H1 (cell line): ENCODE results near the gene DCTN2.
A peak's percentile ranks its signal among the peaks of the same experiment; 100 is the strongest.

Experiments used
- CTCF ChIP-seq, 3 experiments: IDR thresholded peaks; 1 replicate in 2 of 3; 2 replicates in 1 of 3; pipeline versions ENCODE4 v1.5.1 to v1.6.1; 2011; ENCODE audit warnings: low read length in 3 of 3, mild to moderate bottlenecking in 3 of 3, inconsistent platforms in 2 of 3, low read depth in 1 of 3, moderate library complexity in 1 of 3; ENCODE audit not compliant: insufficient read depth in 1 of 3; ENCODE audit errors: control extremely low read depth in 1 of 3
- EGR1 ChIP-seq: IDR thresholded peaks from 2 replicates; pipeline ENCODE4 v1.6.1; 2011; ENCODE audit warnings: low read depth, low read length, borderline replicate concordance
- EP300 ChIP-seq, 2 experiments: IDR thresholded peaks; 1 replicate in 1 of 2; 2 replicates in 1 of 2; pipeline ENCODE4 v1.6.1; 2011 to 2012; ENCODE audit warnings: low read depth in 2 of 2, low read length in 2 of 2, mild to moderate bottlenecking in 2 of 2, borderline replicate concordance in 1 of 2, inconsistent platforms in 1 of 2, moderate library complexity in 1 of 2
- POLR2A ChIP-seq, 2 experiments: IDR thresholded peaks; 1 replicate in 1 of 2; 2 replicates in 1 of 2; pipeline ENCODE4 v1.6.1; 2011; ENCODE audit warnings: low read depth in 2 of 2, low read length in 2 of 2, mild to moderate bottlenecking in 2 of 2; ENCODE audit errors: control extremely low read depth in 1 of 2
- POLR2AphosphoS5 ChIP-seq: IDR thresholded peaks from 2 replicates; pipeline ENCODE4 v1.6.1; 2011; ENCODE audit warnings: low read depth, low read length

- no peak; a peak in 1 of 4 replicates for TF ChIP-seq CTCF (IDR thresholded peaks at IDR 0.05; ENCODE audit: control extremely low read depth in 1 of 3, insufficient read depth in 1 of 3, low read depth in 1 of 3, low read length in 3 of 3)
- TF ChIP-seq POLR2AphosphoS5, result peak; percentile 58
- TF ChIP-seq EP300 (IDR thresholded peaks at IDR 0.05; ENCODE audit: borderline replicate concordance in 1 of 2, low read depth in 2 of 2, low read length in 2 of 2), result no peak
- TF ChIP-seq EGR1, result no peak
- peak; percentile 42 to 67 for TF ChIP-seq POLR2A (IDR thresholded peaks at IDR 0.05; ENCODE audit: control extremely low read depth in 1 of 2, low read depth in 2 of 2, low read length in 2 of 2)
Observed at GRCh38 chr12:57590864-57591781, 44.1 kb upstream of the DCTN2 start, which contains the start of gene PIP4K2C.
